ENCODE results near the gene CRYAA. TPM values are rescaled to one million over a fixed set of nuclear protein-coding genes. Genes with fewer than 3 reads are reported as not detected.
A peak's percentile ranks its signal among the peaks of the same experiment; 100 is the strongest.
"Not testable (repeated sequence)": the region's sequence is repeated elsewhere in the genome, so short reads cannot be mapped to it uniquely, and the experiment has no call there.

Gene CRYAA, protein sequence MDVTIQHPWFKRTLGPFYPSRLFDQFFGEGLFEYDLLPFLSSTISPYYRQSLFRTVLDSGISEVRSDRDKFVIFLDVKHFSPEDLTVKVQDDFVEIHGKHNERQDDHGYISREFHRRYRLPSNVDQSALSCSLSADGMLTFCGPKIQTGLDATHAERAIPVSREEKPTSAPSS
- not detected for total RNA-seq

DNA sequence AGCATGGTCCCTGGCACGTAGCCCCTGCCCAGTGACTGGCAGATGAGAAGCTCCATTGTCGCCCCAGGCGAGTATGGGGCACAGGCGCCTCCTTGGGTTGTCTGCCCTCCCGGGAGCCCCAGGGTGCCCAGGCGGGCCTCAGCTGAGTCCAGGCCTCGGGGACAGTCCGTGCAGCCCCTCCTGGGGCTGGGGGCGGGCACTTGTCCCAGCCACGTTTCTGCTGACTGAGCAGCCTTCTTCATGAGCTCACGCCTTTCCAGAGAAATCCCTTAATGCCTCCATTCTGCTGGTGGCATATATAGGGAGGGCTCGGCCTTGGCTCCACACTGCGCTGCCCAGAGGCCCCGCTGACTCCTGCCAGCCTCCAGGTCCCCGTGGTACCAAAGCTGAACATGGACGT lies at the start of gene CRYAA:
TSS of gene CRYAA (plus strand) at position 301 of the 400 bp plus-strand sequence. CDS start at position 393, 92 bp downstream.
- WGBS: no CpG with 5 or more reads among the region's 16 CpGs
- not testable (repeated sequence) for H3K27ac ChIP-seq; H3K4me3 ChIP-seq; H3K27me3 ChIP-seq; H3K4me1 ChIP-seq; H3K36me3 ChIP-seq; H3K9me3 ChIP-seq; DNase-seq (ENCODE audit: low spot score in 2 of 2)

DNA sequence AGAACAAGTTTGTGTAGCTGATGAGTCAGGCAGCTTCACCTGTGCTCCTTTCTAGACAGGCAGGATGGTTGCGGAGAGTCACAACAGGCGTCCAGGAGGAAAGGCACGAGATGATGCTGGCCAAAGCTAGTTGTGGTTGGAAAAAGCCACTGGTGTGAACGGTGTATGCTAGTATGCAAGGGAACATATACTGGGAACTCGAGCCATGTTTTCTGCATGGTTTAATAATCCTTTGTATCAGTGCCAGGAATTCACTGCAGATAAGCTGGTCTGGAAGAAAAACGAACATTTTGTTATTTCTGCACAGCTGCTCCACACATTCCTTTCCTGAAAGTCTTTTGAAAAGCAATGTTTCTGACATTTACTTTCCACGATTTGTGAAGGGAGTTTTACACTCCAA lies 38.7 kb upstream of the CRYAA start:
- not testable (repeated sequence) for H3K27ac ChIP-seq; H3K4me3 ChIP-seq; H3K27me3 ChIP-seq; H3K36me3 ChIP-seq; DNase-seq (ENCODE audit: low spot score in 2 of 2); H3K9me3 ChIP-seq; H3K4me1 ChIP-seq
- no CpG with 5 or more reads among the region's 7 CpGs for WGBS

DNA sequence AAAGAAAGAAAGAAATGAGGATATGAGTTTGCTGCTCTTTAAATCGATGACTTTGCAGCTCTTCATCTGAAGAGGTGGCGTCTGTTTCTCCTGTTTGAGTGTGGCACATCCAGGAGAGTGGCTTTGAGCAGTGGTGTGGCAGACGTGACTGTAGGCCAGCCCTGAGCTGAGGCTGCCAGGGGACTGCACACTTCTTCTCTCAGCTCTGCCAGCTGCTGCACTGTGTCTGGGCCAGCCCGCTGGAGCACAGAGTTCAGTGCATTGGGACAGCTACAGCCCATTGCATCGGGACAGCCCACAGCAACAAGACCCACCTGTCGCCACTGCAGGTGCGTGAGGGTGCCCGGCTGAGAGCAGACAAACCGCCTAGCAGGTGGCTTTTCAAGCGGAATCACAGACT lies 34.3 kb upstream of the CRYAA start:
- not testable (repeated sequence) for H3K4me1 ChIP-seq; H3K27me3 ChIP-seq; H3K27ac ChIP-seq; DNase-seq (ENCODE audit: low spot score in 2 of 2); H3K9me3 ChIP-seq; H3K36me3 ChIP-seq; H3K4me3 ChIP-seq
- no CpG with 5 or more reads among the region's 10 CpGs for WGBS

DNA sequence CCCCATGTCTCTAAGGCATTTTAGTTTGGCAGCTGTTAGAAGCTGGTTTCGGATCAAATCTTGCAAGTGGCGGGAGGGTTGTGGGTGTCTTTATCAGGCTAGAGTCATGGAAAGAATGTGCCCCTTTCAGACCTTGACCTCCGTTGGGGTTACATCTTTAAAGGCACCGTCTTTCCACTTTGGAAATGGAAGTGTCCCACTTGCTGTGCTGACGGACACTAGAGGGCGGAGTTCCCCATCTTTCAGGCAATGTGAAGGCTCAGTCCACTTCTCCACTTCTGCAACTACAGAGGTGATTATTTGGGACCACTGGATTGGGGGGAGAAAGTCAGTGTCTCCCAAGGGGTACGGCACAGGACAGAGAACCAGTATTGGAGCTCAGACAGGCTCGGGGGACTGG lies 29.9 kb upstream of the CRYAA start:
- not testable (repeated sequence) for H3K4me3 ChIP-seq; DNase-seq (ENCODE audit: low spot score in 2 of 2); H3K36me3 ChIP-seq; H3K27ac ChIP-seq; H3K4me1 ChIP-seq; H3K9me3 ChIP-seq; H3K27me3 ChIP-seq
- no CpG with 5 or more reads among the region's 8 CpGs for WGBS

DNA sequence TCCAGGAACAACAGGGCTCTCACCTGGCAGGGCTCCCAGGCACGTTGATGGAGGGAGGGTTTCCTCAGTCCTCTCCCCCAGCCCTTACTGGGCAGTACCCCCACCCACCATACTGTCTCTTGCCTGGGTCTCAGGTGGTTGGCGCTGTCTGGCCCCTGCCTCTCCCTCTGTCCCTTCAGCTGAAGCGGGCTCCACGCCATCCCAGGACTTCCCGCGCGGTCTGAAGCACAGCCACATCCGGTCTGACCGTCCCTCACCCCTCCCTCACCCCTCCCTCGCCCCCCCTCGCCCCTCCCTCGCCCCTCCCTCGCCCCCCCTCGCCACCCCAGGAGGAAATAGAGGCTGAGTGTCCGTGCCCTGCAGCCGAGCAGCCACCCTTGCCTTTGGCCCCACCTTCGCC lies 27.4 kb upstream of the CRYAA start:
- H3K9me3 ChIP-seq, H3K27ac ChIP-seq, H3K36me3 ChIP-seq, H3K4me3 ChIP-seq, H3K27me3 ChIP-seq, H3K4me1 ChIP-seq: not testable (repeated sequence)
- peak in 1 of 2 donors; percentile 21 for DNase-seq (ENCODE audit: low spot score in 2 of 2)
- no CpG with 5 or more reads among the region's 17 CpGs for whole genome bisulfite sequencing

DNA sequence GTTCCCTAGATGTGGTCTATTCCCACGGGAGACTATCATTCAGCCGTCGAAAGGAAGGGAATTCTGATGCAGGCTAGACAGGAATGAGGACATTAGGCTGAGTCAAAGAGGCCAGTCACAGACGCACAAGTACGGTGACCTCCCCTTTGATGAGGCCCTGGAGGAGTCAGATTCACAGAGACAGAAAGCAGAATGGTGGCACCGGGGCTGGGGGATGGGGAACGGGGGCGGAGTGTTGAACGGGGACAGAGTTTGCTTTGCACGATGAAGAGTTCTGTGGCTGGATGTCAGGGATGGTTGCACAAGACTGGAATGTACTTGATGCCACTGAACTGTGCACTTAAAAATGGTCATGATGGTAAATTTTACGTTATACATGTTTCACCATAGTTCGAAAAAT lies 22.2 kb upstream of the CRYAA start:
- not testable (repeated sequence) for H3K4me3 ChIP-seq; DNase-seq (ENCODE audit: low spot score in 2 of 2); H3K27me3 ChIP-seq; H3K27ac ChIP-seq; H3K36me3 ChIP-seq; H3K4me1 ChIP-seq; H3K9me3 ChIP-seq
- no CpG with 5 or more reads among the region's 12 CpGs for WGBS

DNA sequence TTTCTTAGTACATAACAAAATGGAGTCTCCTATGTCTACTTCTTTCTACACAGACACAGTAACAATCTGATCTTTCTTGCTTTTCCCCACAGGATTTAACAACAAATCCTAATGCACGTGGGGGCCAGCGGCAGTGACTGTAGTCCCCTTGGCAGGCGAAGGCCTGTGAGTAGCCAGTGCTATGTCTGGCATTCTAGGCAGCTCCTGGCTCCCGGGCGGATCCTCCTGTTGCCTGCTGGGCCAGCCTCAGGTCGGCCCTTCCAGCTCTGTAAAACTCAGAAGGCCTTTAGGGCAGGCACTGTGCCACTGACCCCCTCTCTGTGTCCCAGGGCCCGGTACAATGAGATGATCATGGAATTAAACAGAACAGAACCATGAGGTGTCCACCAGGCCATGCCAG lies 20.8 kb upstream of the CRYAA start:
- DNase-seq (ENCODE audit: low spot score in 2 of 2); H3K27me3 ChIP-seq; H3K36me3 ChIP-seq; H3K4me3 ChIP-seq; H3K9me3 ChIP-seq; H3K4me1 ChIP-seq; H3K27ac ChIP-seq: not testable (repeated sequence)
- no CpG with 5 or more reads among the region's 7 CpGs for WGBS

DNA sequence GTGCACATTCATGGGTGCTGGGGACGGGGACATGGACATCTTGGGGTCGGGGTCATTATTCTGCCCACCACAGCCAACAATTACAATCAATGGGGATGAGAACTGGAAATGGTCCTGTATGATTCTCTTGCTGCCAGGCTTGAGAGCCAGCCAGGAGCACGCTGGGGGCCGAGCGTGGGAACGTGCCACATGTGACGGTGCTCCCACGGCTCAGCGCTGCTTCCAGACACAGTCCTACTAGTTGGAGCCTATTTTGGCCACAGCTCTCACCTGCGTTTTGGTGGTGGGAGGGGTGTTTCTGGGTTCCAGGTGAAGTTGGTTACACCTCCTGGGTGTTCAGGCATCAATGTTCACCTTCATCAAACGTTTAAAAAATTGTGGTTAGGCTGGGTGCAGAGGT lies 19.5 kb upstream of the CRYAA start:
- not testable (repeated sequence) for H3K4me1 ChIP-seq; H3K36me3 ChIP-seq; H3K27me3 ChIP-seq; DNase-seq (ENCODE audit: low spot score in 2 of 2); H3K27ac ChIP-seq; H3K4me3 ChIP-seq; H3K9me3 ChIP-seq
- WGBS: no CpG with 5 or more reads among the region's 11 CpGs

DNA sequence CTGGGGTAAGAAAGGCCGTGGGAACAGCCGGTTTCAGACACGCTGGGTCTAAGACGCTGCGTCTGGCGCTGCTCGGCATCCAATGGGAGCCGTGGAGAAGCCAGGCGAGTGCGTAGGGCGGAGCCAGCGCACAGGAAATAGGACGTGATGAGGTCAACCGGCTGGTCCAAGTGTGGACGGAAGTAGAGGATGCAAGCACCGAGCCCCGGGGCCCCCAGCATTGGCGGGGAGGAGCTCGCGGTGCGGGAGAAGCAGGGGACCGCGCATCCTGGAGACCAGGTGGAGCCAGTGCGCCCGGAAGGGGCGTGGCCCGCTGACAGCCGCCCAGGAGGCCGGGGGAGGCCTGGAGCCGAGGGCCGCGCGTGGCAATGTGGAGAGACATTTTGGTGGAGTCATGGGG lies 15.2 kb upstream of the CRYAA start:
- H3K4me1 ChIP-seq; H3K9me3 ChIP-seq; DNase-seq (ENCODE audit: low spot score in 2 of 2); H3K27ac ChIP-seq; H3K4me3 ChIP-seq; H3K36me3 ChIP-seq; H3K27me3 ChIP-seq: not testable (repeated sequence)
- no CpG with 5 or more reads among the region's 33 CpGs for WGBS

DNA sequence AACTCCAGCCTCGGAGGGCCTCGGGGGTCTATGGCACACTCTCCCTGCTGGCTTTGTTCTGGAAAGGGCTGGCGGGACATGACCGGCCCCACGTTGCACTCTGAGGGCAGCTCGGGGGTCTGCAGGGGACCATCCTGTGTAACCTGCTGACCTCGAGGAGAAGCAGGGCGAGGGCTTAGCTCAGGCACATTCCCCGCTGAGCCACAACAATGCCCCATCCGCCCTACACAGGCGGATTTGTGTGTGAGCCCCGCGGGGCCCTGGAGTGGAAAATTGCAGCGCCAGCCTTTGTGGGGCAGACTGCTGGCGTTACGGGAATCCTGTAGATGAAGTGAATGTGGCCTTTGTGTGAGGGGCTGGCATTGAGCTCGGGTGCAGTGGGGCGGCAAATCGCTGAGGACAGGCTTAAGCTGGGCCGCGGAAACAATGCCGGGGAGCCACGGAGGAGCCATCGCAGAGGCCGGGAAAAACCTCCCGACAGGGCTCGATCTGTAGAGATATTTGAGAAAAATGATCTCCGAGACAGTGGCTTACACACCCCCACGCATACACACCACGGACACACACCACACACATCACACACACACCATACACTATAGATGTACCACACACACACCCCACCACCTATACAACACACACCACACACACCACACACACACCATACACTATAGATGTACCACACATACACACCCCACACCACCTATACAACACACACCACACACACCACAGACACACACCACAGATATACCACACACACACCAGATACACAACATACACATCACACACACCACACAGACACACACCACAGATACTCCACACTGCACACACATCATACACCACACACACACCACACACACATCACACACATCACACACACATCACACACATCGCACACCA lies 9.3 kb upstream of the CRYAA start:
- 69% methylated on average over 3 of the region's 31 CpGs for WGBS
- not testable (repeated sequence) for DNase-seq (ENCODE audit: low spot score in 2 of 2); H3K27ac ChIP-seq; H3K4me1 ChIP-seq; H3K9me3 ChIP-seq; H3K4me3 ChIP-seq; H3K36me3 ChIP-seq; H3K27me3 ChIP-seq

DNA sequence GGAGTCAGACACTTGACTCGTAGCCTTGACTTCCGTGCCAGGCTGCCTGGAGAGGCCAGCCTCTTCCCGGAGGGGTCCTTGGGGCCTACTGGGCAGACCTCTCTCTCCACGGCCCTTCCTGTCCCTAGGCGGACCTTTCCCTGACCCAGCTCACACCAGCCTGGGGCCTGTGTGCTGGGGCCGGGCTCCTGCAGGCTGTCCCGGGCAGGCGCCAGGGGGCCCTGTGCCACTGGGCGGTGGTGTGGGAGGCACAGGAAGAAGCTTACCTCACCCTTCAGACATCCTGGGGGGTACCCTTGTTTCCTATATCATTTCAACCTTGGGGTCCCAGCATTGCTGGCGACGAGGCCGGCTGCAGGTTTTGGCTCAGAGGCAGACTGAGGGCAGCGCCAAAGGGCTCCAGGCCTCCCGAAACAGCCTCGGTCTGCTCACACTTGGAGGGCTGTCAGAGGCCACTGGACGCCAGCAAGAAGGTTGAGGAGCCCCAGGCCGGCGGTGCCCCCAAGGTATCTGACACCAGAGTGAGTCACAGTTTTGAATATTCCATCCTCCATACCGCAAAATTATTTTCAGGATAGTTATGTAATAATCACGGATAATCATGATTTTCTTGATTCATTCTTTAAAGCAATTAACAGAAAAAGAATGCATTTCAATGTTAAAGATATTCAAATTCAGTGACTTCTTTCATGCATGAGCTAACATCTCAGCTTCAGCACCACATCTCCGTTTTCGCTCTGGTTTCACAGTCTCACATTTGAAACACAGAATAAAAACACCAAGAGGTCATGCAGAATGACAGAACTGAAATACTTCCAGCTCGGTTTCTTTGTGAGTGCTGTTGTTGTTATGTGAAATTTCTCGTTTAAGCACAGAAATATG lies 6.7 kb upstream of the CRYAA start:
- H3K4me1 ChIP-seq; H3K4me3 ChIP-seq; H3K27me3 ChIP-seq; H3K27ac ChIP-seq; DNase-seq (ENCODE audit: low spot score in 2 of 2); H3K9me3 ChIP-seq; H3K36me3 ChIP-seq: not testable (repeated sequence)
- WGBS: no CpG with 5 or more reads among the region's 24 CpGs

DNA sequence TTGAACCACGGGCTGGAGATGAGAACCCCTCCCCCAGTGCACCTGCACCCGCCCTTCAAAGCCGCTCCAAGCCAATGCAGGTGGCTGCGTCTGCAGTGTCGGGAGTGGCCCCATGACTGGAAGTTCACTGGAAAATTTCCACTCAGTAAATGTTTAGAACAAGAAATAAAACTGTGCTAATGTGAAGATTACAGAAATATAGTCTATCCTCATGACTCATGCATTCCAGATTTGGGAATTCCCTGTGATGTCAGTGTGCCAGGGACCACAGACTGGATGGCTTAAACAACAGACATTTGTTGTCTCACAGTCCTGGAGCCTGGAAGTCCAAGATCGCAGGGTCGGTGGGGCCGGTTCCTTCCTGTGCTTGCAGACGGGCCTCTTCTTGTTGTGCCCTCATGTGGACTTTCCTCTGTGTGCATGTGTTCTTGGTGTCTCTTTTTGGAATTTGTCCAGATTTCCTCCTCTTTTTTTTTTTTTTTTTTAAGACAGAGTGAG lies 6.1 kb upstream of the CRYAA start:
- not testable (repeated sequence) for DNase-seq (ENCODE audit: low spot score in 2 of 2); H3K9me3 ChIP-seq; H3K36me3 ChIP-seq; H3K27ac ChIP-seq; H3K27me3 ChIP-seq; H3K4me3 ChIP-seq; H3K4me1 ChIP-seq
- no CpG with 5 or more reads among the region's 9 CpGs for WGBS

DNA sequence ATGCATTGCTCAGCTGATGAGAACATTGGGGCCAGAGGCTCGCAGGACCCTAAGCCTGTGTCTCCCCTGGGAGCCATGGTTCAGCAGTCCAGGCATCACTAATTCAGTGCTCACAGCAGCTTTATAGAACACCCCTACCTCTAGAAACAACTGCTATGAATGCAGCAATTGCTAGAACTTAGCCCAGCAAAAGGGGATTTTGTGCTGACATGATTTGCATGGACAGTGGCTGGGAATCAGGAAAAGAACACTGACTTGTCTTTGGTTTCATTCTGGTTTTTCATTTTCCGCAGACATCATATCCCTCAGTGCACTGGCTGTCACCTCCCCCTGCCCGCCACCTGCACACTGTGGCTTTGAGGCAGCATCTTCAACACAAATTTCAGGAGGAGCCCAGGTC lies 4.0 kb upstream of the CRYAA start:
- not testable (repeated sequence) for H3K27ac ChIP-seq; H3K36me3 ChIP-seq; H3K4me1 ChIP-seq; H3K9me3 ChIP-seq; H3K27me3 ChIP-seq; DNase-seq (ENCODE audit: low spot score in 2 of 2); H3K4me3 ChIP-seq
- WGBS: no CpG with 5 or more reads among the region's 3 CpGs

DNA sequence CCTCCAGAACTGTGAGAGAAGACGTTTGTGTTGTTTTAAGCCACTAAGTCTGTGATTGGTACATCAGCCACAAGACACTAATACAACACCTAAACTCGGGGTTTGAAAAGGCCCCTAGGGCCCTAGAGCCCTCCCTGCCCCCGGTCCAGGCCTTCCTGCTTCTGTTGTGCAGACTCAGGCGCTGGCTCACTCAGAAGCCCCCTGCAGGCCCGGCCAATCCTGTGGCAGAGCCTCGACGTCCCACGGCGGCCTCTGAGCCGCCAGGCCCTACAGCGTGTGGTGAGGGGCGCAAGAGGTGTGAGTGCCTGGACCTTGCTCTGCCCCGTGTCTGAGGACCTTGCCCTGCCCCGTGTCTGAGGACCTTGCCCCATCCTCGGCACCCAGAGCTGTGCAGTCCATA lies 3.1 kb upstream of the CRYAA start:
- not testable (repeated sequence) for H3K36me3 ChIP-seq; H3K27me3 ChIP-seq; H3K4me1 ChIP-seq; H3K9me3 ChIP-seq; H3K27ac ChIP-seq; H3K4me3 ChIP-seq; DNase-seq (ENCODE audit: low spot score in 2 of 2)
- no CpG with 5 or more reads among the region's 15 CpGs for WGBS

All from suprapubic skin (tissue), 4 donors.